K562 (cell line): ENCODE measurements around the gene RTN4. TPM values are rescaled to one million over a fixed set of nuclear protein-coding genes. Genes with fewer than 3 reads are reported as not detected.
A peak's percentile ranks its signal among the peaks of the same experiment; 100 is the strongest.

Experiments
- ATAC-seq: fragments of 200-7000 bp; cut with Tn5 transposase; 3 replicates; pipeline ENCODE4 v1.9.1; 2020; ENCODE audit warnings: moderate library complexity
- BruUV-seq: library from RNA; stranded (reverse); fragments of 400-500 nt; replicated peaks from 2 replicates; lab custom pipeline; 2021; lab: Mats Ljungman, UMichigan
- CTCF ChIA-PET: fragments of 300-600 bp; formaldehyde crosslinking; extraction: SDS; loops from one replicate; lab custom pipeline; 2021; ENCODE audit warnings: low intra/inter-chr PET ratio; lab: Yijun Ruan, JAX
- POLR2A ChIA-PET: fragments of 300-600, 350-650 bp; sonication (Branson Sonifier 250); formaldehyde crosslinking; extraction: SDS; loops from one replicate; lab custom pipeline; 2021; ENCODE audit warnings: antibody characterized with exemption, inconsistent platforms; lab: Yijun Ruan, JAX
- DNase-seq, 4 experiments: peaks; one replicate each; pipeline versions ENCODE4 v3.0.0 to v3.0.0-alpha.2; 2011 to 2018; ENCODE audit warnings: low spot score in 3 of 4, mixed read lengths in 3 of 4; ENCODE audit errors: extremely low read depth in 1 of 4
- FAIRE-seq: peaks from 2 replicates; lab custom pipeline; 2011; peaks lifted over from hg19 to GRCh38; lab: Jason Lieb, UNC
- H2AFZ ChIP-seq: 2 replicates; pipeline ENCODE4 v1.6.0; 2011; ENCODE audit warnings: low read depth, low read length, control low read depth, inconsistent platforms
- H3K27ac ChIP-seq: fragments of 200-600 bp; 3 replicates; pipeline ENCODE4 v1.8.0; 2011; ENCODE audit warnings: low read depth, mild to moderate bottlenecking, control low read depth, inconsistent platforms, low read length, moderate library complexity, mixed read lengths; ENCODE audit errors: extremely low read depth
- H3K27me3 ChIP-seq, 2 experiments: fragments of 300-600 bp in 1 of 2; 2 replicates in 1 of 2; 3 replicates in 1 of 2; pipeline versions ENCODE4 v1.6.0 to v1.8.0; 2011; ENCODE audit warnings: inconsistent platforms in 2 of 2, low read length in 2 of 2, mild to moderate bottlenecking in 1 of 2, mixed read lengths in 1 of 2, moderate library complexity in 1 of 2; ENCODE audit not compliant: control insufficient read depth in 2 of 2, insufficient read depth in 2 of 2
- H3K36me3 ChIP-seq: fragments of 300-600 bp; 3 replicates; pipeline ENCODE4 v1.8.0; 2011; ENCODE audit warnings: mild to moderate bottlenecking, low read length, inconsistent platforms; ENCODE audit not compliant: control insufficient read depth, insufficient read depth
- H3K4me1 ChIP-seq, 2 experiments: fragments of 200-600 bp in 1 of 2; replicated peaks in 1 of 2; 2 replicates in 1 of 2; 3 replicates in 1 of 2; pipeline versions ENCODE4 v1.5.1 to v1.8.0; 2011; ENCODE audit warnings: inconsistent platforms in 2 of 2, low read length in 2 of 2, mild to moderate bottlenecking in 1 of 2, mixed read lengths in 1 of 2, moderate library complexity in 1 of 2; ENCODE audit not compliant: control insufficient read depth in 2 of 2, insufficient read depth in 2 of 2
- H3K4me2 ChIP-seq: 2 replicates; pipeline ENCODE4 v1.6.1; 2011; ENCODE audit warnings: low read length, control low read depth, inconsistent platforms, mixed read lengths; ENCODE audit not compliant: insufficient read depth
- H3K4me3 ChIP-seq: fragments of 200-600 bp; sonication (generic), shearing (Covaris generic); 2 replicates; pipeline ENCODE4 v1.5.1; 2016; ENCODE audit warnings: control low read depth, inconsistent platforms
- H3K79me2 ChIP-seq: fragments of 200-600 bp; 3 replicates; pipeline ENCODE4 v1.8.0; 2011; ENCODE audit warnings: low read length, inconsistent platforms; ENCODE audit not compliant: control insufficient read depth, insufficient read depth
- H3K9ac ChIP-seq, 2 experiments: 2 replicates each; pipeline versions ENCODE4 v1.6.0 to v1.6.1; 2011; ENCODE audit warnings: low read depth in 2 of 2, low read length in 2 of 2, control low read depth in 1 of 2, inconsistent platforms in 1 of 2, mild to moderate bottlenecking in 1 of 2, mixed read lengths in 1 of 2; ENCODE audit not compliant: insufficient read depth in 1 of 2
- H3K9me1 ChIP-seq: one replicate; pipeline ENCODE4 v1.6.0; 2011; ENCODE audit warnings: inconsistent platforms, mild to moderate bottlenecking, low read length, moderate library complexity; ENCODE audit not compliant: control insufficient read depth, insufficient read depth
- H3K9me3 ChIP-seq: replicated peaks from 2 replicates; pipeline ENCODE4 v1.5.1; 2011; ENCODE audit warnings: low read depth, low read length, inconsistent platforms; ENCODE audit not compliant: control insufficient read depth, insufficient read depth
- H4K20me1 ChIP-seq: replicated peaks from 2 replicates; pipeline ENCODE4 v1.6.1; 2011; ENCODE audit warnings: low read length, inconsistent platforms, mixed read lengths; ENCODE audit not compliant: control insufficient read depth, insufficient read depth
- ATF1 ChIP-seq, 2 experiments: fragments of 450-650 bp in 1 of 2; IDR thresholded peaks; 2 replicates each; pipeline ENCODE4 v1.6.1; 2016; ENCODE audit warnings: missing compliant biosample characterization in 1 of 2, missing genetic modification characterization in 1 of 2
- BHLHE40 ChIP-seq: IDR thresholded peaks from 2 replicates; pipeline ENCODE4 v1.6.1; 2011; ENCODE audit warnings: low read length, improper control_type of control experiment
- CEBPB ChIP-seq: fragments of 450-650 bp; IDR thresholded peaks from 2 replicates; pipeline ENCODE4 v1.6.1; 2016; ENCODE audit warnings: missing genetic modification characterization, missing compliant biosample characterization
- CREB3 ChIP-seq: fragments of 450-650 bp; conservative IDR thresholded peaks from 2 replicates; pipeline ENCODE4 v1.6.1; 2016; ENCODE audit warnings: missing genetic modification characterization, low read depth, mild to moderate bottlenecking, missing compliant biosample characterization, moderate library complexity
- ESRRB ChIP-seq: fragments of 250-450 bp; sonication (Bioruptor Pico); IDR thresholded peaks from 2 replicates; pipeline ENCODE4 v1.5.0; 2020; ENCODE audit warnings: mild to moderate bottlenecking, moderate library complexity, borderline replicate concordance
- GMEB1 ChIP-seq: fragments of 250-450 bp; sonication (Bioruptor Pico); IDR thresholded peaks from 2 replicates; pipeline ENCODE4 v1.4.0; 2020; ENCODE audit warnings: mild to moderate bottlenecking
- HDAC3 ChIP-seq: fragments of 450-650 bp; IDR thresholded peaks from 2 replicates; pipeline ENCODE4 v1.6.1; 2018; ENCODE audit warnings: borderline replicate concordance, mild to moderate bottlenecking, moderate library complexity; ENCODE audit not compliant: partially characterized antibody
- KAT7 ChIP-seq: sonication (generic); formaldehyde crosslinking; IDR thresholded peaks from 2 replicates; pipeline ENCODE4 v1.8.0; 2022; ENCODE audit warnings: missing genetic modification reagents, mild to moderate bottlenecking, borderline replicate concordance
- POLR2AphosphoS2 ChIP-seq: IDR thresholded peaks from 2 replicates; pipeline ENCODE4 v1.6.1; 2012; ENCODE audit warnings: low read length, improper control_type of control experiment
- PRDM10 ChIP-seq: fragments of 450-650 bp; IDR thresholded peaks from 2 replicates; pipeline ENCODE4 v1.6.1; 2018; ENCODE audit not compliant: partially characterized antibody
- RAD51 ChIP-seq: fragments of 450-650 bp; IDR thresholded peaks from 2 replicates; pipeline ENCODE4 v1.7.1; 2016; ENCODE audit warnings: low read depth, mild to moderate bottlenecking, borderline replicate concordance
- RFX1 ChIP-seq: fragments of 450-650 bp; IDR thresholded peaks from 2 replicates; pipeline ENCODE4 v1.6.1; 2016; ENCODE audit warnings: mild to moderate bottlenecking, moderate library complexity
- SP1 ChIP-seq: sonication (generic); formaldehyde crosslinking; IDR thresholded peaks from 2 replicates; pipeline ENCODE4 v1.8.1; 2022; ENCODE audit warnings: mild to moderate bottlenecking, missing genetic modification reagents
- TAF15 ChIP-seq: fragments of 200-400 bp; formaldehyde crosslinking; IDR thresholded peaks from 2 replicates; pipeline ENCODE4 v1.6.1; 2017; ENCODE audit warnings: mild to moderate bottlenecking, low read depth, low read length, moderate library complexity
- TAF7 ChIP-seq: fragments of 450-650 bp; IDR thresholded peaks from 2 replicates; pipeline ENCODE4 v1.6.1; 2016; ENCODE audit warnings: missing genetic modification characterization, missing compliant biosample characterization
- TARDBP ChIP-seq: fragments of 450-650 bp; IDR thresholded peaks from 2 replicates; pipeline ENCODE4 v1.6.1; 2016
- ZNF583 ChIP-seq: fragments of 250-450 bp; sonication (Bioruptor Pico); IDR thresholded peaks from 2 replicates; pipeline ENCODE4 v1.4.0; 2020
- WGBS: fragments of 100-300 bp; shearing (Covaris generic); methylation state at CpG from one replicate; pipeline ENCODE4 v1.1.6; 2016; ENCODE audit warnings: low coverage, mixed read lengths; ENCODE audit not compliant: insufficient coverage; ENCODE audit errors: missing lambda C conversion rate; 5-methylcytosine and 5-hydroxymethylcytosine counted together
- in situ Hi-C: fragments of 300-500 bp; cut with MboI; formaldehyde crosslinking; loops from 4 replicates; pipeline ENCODE4 v1.15.0; 2018; ENCODE audit warnings: inconsistent platforms, mixed read lengths
- intact Hi-C: fragments of 100-400 bp; cut with micrococcal nuclease; formaldehyde crosslinking; loops from 2 replicates; pipeline ENCODE4 v1.14.2; 2022
- polyA plus RNA-seq, 8 experiments: library from polyadenylated mRNA; depleted of rRNA in 4 of 8; stranded (reverse) in 5 of 8; unstranded in 3 of 8; fragments of >200 nt; fragmentation: Nextera tagmentation in 2 of 8; fragmentation: Illumina TruSeq in 1 of 8; extraction: Ambion mirVana in 2 of 8; extraction: Trizol in 1 of 8; gene quantifications; 2 replicates each; pipeline versions ENCODE4 v1.2.1 to v1.2.3, GENCODE V29; 2011 to 2014; ENCODE audit warnings: inconsistent platforms in 1 of 8, missing spikeins in 1 of 8
- total RNA-seq, 7 experiments: library from RNA; depleted of rRNA in 6 of 7; stranded (reverse); fragments of >200 nt in 6 of 7; fragmentation: Illumina TruSeq in 2 of 7; extraction: Trizol in 2 of 7; gene quantifications; 2 replicates each; pipeline versions ENCODE4 v1.2.1 to v1.2.3, GENCODE V29; 2011 to 2021; ENCODE audit warnings: low replicate concordance in 1 of 7

RTN4 gene
- total and polyA plus RNA-seq, 9 of the 15 experiments (the other 6 are each of a cell fraction or from before 2014, with no cell fraction given) = 73.0 to 248 (median 116) TPM

- intact Hi-C loops = loop anchor here (5.0 kb wide), 1 partner anchor 108 kb away; no protein-coding TSS in a partner anchor
- H3K4me3 ChIP-seq = no peak overlapping the region
- TF ChIP-seq RAD51 (0 out of 2 replicates have a peak, but pooled peaks have one; percentile 9), TARDBP (no peak), HDAC3 (no peak), ZNF583 (CRISPR knock-in tag) (no peak), TAF15 (no peak), KAT7 (CRISPR knock-in tag) (no peak), ESRRB (CRISPR knock-in tag) (no peak), SP1 (no peak), POLR2AphosphoS2 (peak; percentile 41; the same call in 1 of the 2 replicates), ATF1 (CRISPR knock-in tag; IDR thresholded peaks at IDR 0.05) (no peak), ATF1 (tag; IDR thresholded peaks at IDR 0.05) (peak; percentile 40; the same call in 1 of the 2 replicates), GMEB1 (no peak), CEBPB (tag) (no peak), BHLHE40 (peak; percentile 45; the same call in 1 of the 2 replicates), TAF7 (no peak), PRDM10 (peak; percentile 86), RFX1 (0 out of 2 replicates have a peak, but pooled peaks have one; percentile 6), CREB3 (tag) (0 out of 2 replicates have a peak, but pooled peaks have one; percentile 48)
These were observed 40.1 kb downstream of the RTN4 start for GRCh38 chr2:55010149-55010591.

More at GRCh38 chr2:55010149-55010591, 40.1 kb downstream of the RTN4 start:
- ChIA-PET CTCF (no interaction called here), POLR2A (interaction anchor here (0.7 to 1.2 kb wide), 2 partner anchors 15 to 55 kb away, joined by 3 read pairs; no protein-coding TSS in a partner anchor)
- H3K36me3 ChIP-seq = peaks cover 14% of the 10 kb centered on the region
- FAIRE-seq = peak; percentile 66
- peaks cover 0 to 60% of the 10 kb centered on the region in 2 experiments; a peak in 4 of 5 replicates for H3K4me1 ChIP-seq
- peak in 2 of 4 experiments; percentile 30 to 57 for DNase-seq
- no peaks in the 10 kb centered on the region for H3K9me3 ChIP-seq
- no TSS peak for BruUV-seq
- peaks cover 100% of the 10 kb centered on the region for H3K79me2 ChIP-seq
- H4K20me1 ChIP-seq = peaks cover 35% of the 10 kb centered on the region
- no peaks in the 10 kb centered on the region for H3K27me3 ChIP-seq
- no peak overlapping the region for H2AFZ ChIP-seq
- no peaks in the 10 kb centered on the region for H3K9me1 ChIP-seq
- 0 out of 2 replicates have a peak overlapping the region, but pooled peaks have one; percentile 15 for H3K4me2 ChIP-seq
- H3K27ac ChIP-seq = no peak overlapping the region
- 23% methylated on average over 5 of the region's 5 CpGs for WGBS
- H3K9ac ChIP-seq = no peak overlapping the region
- in situ Hi-C loops = no loop called here
- ATAC-seq = peak; percentile 44
